WTC11 (cell line): Measurements from ENCODE around the gene GNRH2. TPM values are rescaled to one million over a fixed set of nuclear protein-coding genes. Genes with fewer than 3 reads are reported as not detected.

Experiments
- ATF2 ChIP-seq: sonication (generic); formaldehyde crosslinking; IDR thresholded peaks from 2 replicates; pipeline ENCODE4 v1.8.1; 2022; ENCODE audit warnings: low read depth, missing genetic modification reagents, borderline replicate concordance
- ATF6 ChIP-seq: sonication (generic); formaldehyde crosslinking; IDR thresholded peaks from 2 replicates; pipeline ENCODE4 v1.8.1; 2023; ENCODE audit warnings: mild to moderate bottlenecking, missing genetic modification reagents
- CREM ChIP-seq: sonication (generic); formaldehyde crosslinking; IDR thresholded peaks from 2 replicates; pipeline ENCODE4 v1.8.1; 2022; ENCODE audit warnings: mild to moderate bottlenecking, missing genetic modification reagents, moderate library complexity
- E2F1 ChIP-seq: sonication (generic); formaldehyde crosslinking; IDR thresholded peaks from 2 replicates; pipeline ENCODE4 v1.8.0; 2022; ENCODE audit warnings: mild to moderate bottlenecking, missing genetic modification reagents
- ERG ChIP-seq: fragments of 250-450 bp; sonication (Bioruptor Pico); IDR thresholded peaks from 2 replicates; pipeline ENCODE4 v1.8.0; 2021; ENCODE audit warnings: mild to moderate bottlenecking
- FOXP4 ChIP-seq: sonication (generic); formaldehyde crosslinking; IDR thresholded peaks from 2 replicates; pipeline ENCODE4 v1.8.0; 2022; ENCODE audit warnings: mild to moderate bottlenecking, missing genetic modification reagents
- GABPB1 ChIP-seq: sonication (generic); formaldehyde crosslinking; IDR thresholded peaks from 2 replicates; pipeline ENCODE4 v1.8.1; 2023; ENCODE audit warnings: mild to moderate bottlenecking, missing genetic modification reagents
- IRF2 ChIP-seq: sonication (generic); formaldehyde crosslinking; IDR thresholded peaks from 2 replicates; pipeline ENCODE4 v1.8.0; 2022; ENCODE audit warnings: low read depth, missing genetic modification reagents, borderline replicate concordance
- MYBL2 ChIP-seq: sonication (generic); formaldehyde crosslinking; IDR thresholded peaks from 2 replicates; pipeline ENCODE4 v1.8.1; 2023; ENCODE audit warnings: mild to moderate bottlenecking, moderate library complexity, missing genetic modification reagents
- NR3C1 ChIP-seq: sonication (generic); formaldehyde crosslinking; conservative IDR thresholded peaks from 2 replicates; pipeline ENCODE4 v1.8.1; 2023; ENCODE audit warnings: low read depth, mild to moderate bottlenecking, missing genetic modification reagents
- PRDM15 ChIP-seq: sonication (generic); formaldehyde crosslinking; IDR thresholded peaks from 2 replicates; pipeline ENCODE4 v1.8.0; 2022; ENCODE audit warnings: missing genetic modification reagents
- STAT6 ChIP-seq: sonication (generic); formaldehyde crosslinking; conservative IDR thresholded peaks from 2 replicates; pipeline ENCODE4 v1.8.1; 2023; ENCODE audit warnings: mild to moderate bottlenecking, low read depth, missing genetic modification reagents, moderate library complexity
- TP53 ChIP-seq: sonication (generic); formaldehyde crosslinking; IDR thresholded peaks from 2 replicates; pipeline ENCODE4 v1.8.1; 2023; ENCODE audit warnings: mild to moderate bottlenecking, missing genetic modification reagents
- ZNF219 ChIP-seq: sonication (generic); formaldehyde crosslinking; IDR thresholded peaks from 2 replicates; pipeline ENCODE4 v1.8.0; 2023; ENCODE audit warnings: missing genetic modification reagents, mild to moderate bottlenecking, borderline replicate concordance
- ZNF232 ChIP-seq: sonication (generic); formaldehyde crosslinking; IDR thresholded peaks from 2 replicates; pipeline ENCODE4 v1.8.0; 2022; ENCODE audit warnings: mild to moderate bottlenecking, missing genetic modification reagents
- ZNF263 ChIP-seq: sonication (generic); formaldehyde crosslinking; IDR thresholded peaks from 2 replicates; pipeline ENCODE4 v1.8.1; 2022; ENCODE audit warnings: low read depth, mild to moderate bottlenecking, moderate library complexity, missing genetic modification reagents
- ZNF317 ChIP-seq: sonication (generic); formaldehyde crosslinking; IDR thresholded peaks from 2 replicates; pipeline ENCODE4 v1.8.1; 2023; ENCODE audit warnings: low read depth, mild to moderate bottlenecking, moderate library complexity, missing genetic modification reagents, borderline replicate concordance
- ZNF416 ChIP-seq: fragments of 250-450 bp; sonication (Bioruptor Pico); IDR thresholded peaks from 2 replicates; pipeline ENCODE4 v1.9.0; 2021; ENCODE audit warnings: mild to moderate bottlenecking, inconsistent platforms
- ZNF423 ChIP-seq: fragments of 250-450 bp; sonication (Bioruptor Pico); IDR thresholded peaks from 2 replicates; pipeline ENCODE4 v2.1.2; 2022; ENCODE audit warnings: mild to moderate bottlenecking, moderate library complexity
- ZNF671 ChIP-seq: fragments of 250-450 bp; sonication (Bioruptor Pico); IDR thresholded peaks from 2 replicates; pipeline ENCODE4 v1.8.0; 2021; ENCODE audit warnings: mild to moderate bottlenecking
- total RNA-seq: library from RNA; stranded (reverse); gene quantifications from 3 replicates; pipeline ENCODE4 v1.2.3, GENCODE V29; 2021

The GNRH2 gene
- total RNA-seq, 1 experiment from 2014 or later = 1.1 TPM

GRCh38 chr20:3071610-3072529 lies 28.4 kb downstream of the GNRH2 start, which contains the start of gene OXT (continued):
- TF ChIP-seq STAT6 (CRISPR knock-in tag) (no peak; the same call in 1 of the 2 replicates), ZNF416 (CRISPR knock-in tag) (no peak), ATF6 (CRISPR knock-in tag) (peak; percentile 88), ZNF671 (CRISPR knock-in tag) (no peak), ZNF263 (CRISPR knock-in tag) (peak; percentile 60; the same call in 1 of the 2 replicates), TP53 (peak; percentile 88), IRF2 (no peak), MYBL2 (CRISPR knock-in tag) (peak; percentile 84; the same call in 1 of the 2 replicates), ATF2 (CRISPR knock-in tag) (no peak; the same call in 1 of the 2 replicates), FOXP4 (CRISPR knock-in tag) (peak; percentile 95), GABPB1 (CRISPR knock-in tag) (no peak), ZNF232 (CRISPR knock-in tag) (peak; percentile 92; the same call in 1 of the 2 replicates), CREM (CRISPR knock-in tag) (no peak), ZNF423 (CRISPR knock-in tag) (no peak), PRDM15 (CRISPR knock-in tag) (peak; percentile 59), NR3C1 (CRISPR knock-in tag) (0 out of 2 replicates have a peak, but pooled peaks have one; percentile 34), ERG (CRISPR knock-in tag) (no peak), E2F1 (CRISPR knock-in tag) (peak; percentile 77; the same call in 1 of the 2 replicates), ZNF317 (CRISPR knock-in tag) (no peak; the same call in 1 of the 2 replicates), ZNF219 (CRISPR knock-in tag) (0 out of 2 replicates have a peak, but pooled peaks have one; percentile 71)
